GM12801 (cell line): ENCODE data around the gene MTPN.

Experiments
- TF ChIP-seq, protein P1 (sequence below): IDR thresholded peaks from one replicate; pipeline ENCODE4 v1.5.1; 2011; ENCODE audit warnings: control low read depth; ENCODE audit not compliant: insufficient read length; ENCODE audit errors: extremely low read depth

MTPN gene

GRCh38 chr7:135964791-135965190 lies 12.4 kb downstream of the MTPN start:
- TF ChIP-seq, protein P1, sequence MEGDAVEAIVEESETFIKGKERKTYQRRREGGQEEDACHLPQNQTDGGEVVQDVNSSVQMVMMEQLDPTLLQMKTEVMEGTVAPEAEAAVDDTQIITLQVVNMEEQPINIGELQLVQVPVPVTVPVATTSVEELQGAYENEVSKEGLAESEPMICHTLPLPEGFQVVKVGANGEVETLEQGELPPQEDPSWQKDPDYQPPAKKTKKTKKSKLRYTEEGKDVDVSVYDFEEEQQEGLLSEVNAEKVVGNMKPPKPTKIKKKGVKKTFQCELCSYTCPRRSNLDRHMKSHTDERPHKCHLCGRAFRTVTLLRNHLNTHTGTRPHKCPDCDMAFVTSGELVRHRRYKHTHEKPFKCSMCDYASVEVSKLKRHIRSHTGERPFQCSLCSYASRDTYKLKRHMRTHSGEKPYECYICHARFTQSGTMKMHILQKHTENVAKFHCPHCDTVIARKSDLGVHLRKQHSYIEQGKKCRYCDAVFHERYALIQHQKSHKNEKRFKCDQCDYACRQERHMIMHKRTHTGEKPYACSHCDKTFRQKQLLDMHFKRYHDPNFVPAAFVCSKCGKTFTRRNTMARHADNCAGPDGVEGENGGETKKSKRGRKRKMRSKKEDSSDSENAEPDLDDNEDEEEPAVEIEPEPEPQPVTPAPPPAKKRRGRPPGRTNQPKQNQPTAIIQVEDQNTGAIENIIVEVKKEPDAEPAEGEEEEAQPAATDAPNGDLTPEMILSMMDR = no peak

- TF ChIP-seq, protein P1 = no peak
Measured at GRCh38 chr7:135964274-135964673, 12.9 kb downstream of the MTPN start.

GRCh38 chr7:135962802-135963201 lies 14.4 kb downstream of the MTPN start:
- TF ChIP-seq, protein P1 = no peak

DNA sequence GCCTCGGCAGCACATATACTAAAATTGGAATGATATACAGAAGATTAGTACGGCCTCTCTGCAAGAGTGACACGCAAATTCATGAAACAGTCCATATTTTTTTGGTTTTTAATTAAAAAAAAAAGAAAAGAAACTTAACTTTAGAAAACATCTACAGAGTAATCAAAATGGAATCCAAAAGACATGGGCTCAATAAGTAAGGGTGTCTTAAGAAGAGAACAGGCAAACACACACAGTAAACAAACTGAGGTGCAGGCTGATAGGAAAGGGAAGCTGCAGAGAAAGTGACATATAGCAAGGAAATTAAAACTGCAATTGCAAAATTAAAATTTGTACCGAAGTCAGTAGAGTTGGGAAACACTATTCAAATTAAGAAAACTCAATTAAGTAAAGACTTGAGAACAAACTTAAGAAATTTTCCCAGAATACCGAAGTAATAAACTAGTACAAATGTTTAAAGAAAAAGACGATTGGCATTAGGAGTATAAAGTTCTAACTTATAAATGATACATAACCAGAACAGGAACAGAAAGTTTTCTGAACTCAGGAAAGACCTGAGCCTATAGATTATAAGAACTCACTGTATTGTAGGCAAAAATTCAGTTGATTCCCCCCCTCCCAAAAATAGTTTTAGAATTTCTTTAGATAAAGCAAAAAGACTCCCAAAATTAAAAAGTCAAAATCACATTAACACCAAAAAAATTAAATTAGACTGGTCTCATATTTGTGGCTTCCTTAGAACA lies 16.3 kb downstream of the MTPN start:
- TF ChIP-seq, protein P1 = no peak

DNA sequence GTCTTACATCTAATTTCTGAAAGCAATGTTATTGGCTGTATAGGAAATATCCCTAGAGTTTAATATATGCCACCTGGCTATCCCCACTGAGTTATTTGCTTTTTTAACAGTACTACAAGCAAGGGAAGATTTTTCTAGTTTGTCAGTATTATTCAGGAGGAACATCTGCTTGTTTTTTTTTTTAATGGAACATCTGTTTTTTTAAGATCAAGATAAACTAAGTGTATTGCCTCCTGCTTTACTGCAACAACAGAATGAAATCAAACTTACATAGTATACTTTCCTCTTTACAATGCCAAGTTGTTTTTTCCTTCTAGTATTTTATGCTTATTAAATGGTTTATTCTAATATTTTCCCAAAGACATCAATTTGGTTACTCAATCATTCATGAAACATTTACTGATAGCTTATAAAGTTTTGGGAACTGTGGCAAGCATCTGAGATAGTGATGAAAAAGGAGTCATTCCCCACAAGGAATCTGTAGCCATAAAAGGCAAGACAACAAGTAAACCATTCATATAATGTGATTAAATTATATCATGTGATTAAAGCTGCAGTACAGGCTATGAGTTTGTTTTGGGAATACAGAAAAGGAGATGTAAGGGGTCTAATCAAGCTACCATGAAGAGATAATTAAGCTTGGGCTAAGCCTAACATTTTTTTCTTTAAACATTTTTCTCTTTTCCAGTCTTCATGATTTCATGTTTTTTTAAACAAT lies 17.4 kb downstream of the MTPN start:
- TF ChIP-seq, protein P1 = no peak

DNA sequence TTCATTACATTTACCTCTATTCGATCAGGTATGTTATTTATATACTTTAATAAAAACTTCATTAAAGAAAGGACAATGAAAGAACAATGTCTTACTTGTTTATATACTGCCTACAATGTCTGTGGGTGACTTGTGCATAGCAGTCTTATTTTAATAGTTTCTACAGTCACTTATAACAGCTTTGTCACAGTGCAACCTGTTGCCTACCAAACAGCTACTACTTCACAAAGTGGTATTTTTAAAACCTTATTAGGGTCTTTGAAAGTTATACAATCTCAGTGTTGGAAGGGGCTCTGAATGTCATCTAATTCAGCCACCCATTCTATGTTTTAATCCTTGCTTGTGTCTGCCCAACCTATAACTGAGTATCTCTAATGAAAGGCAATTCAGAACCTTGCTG lies 19.0 kb downstream of the MTPN start:
- TF ChIP-seq, protein P1 = no peak

- TF ChIP-seq, protein P1 = no peak
Measured at GRCh38 chr7:135957627-135958026, 19.5 kb downstream of the MTPN start.
